Neutrophil (primary cell): ENCODE results near the gene TUSC7.

Experiments
- H3K27ac ChIP-seq: fragments of 200-600 bp; sonication (generic); 2 replicates; pipeline ENCODE4 v1.5.1; 2016; ENCODE audit warnings: mild to moderate bottlenecking, moderate library complexity
- H3K27me3 ChIP-seq: fragments of 200-600 bp; sonication (generic); 2 replicates; pipeline ENCODE4 v1.6.0; 2016; ENCODE audit warnings: mild to moderate bottlenecking
- H3K36me3 ChIP-seq: fragments of 200-600 bp; sonication (generic); 2 replicates; pipeline ENCODE4 v1.5.1; 2017
- H3K4me1 ChIP-seq, 2 experiments: fragments of 200-600 bp in 1 of 2; sonication (generic) in 1 of 2; 1 replicate in 1 of 2; 2 replicates in 1 of 2; pipeline versions ENCODE4 v1.5.1 to v1.6.1; 2013 to 2016; ENCODE audit warnings: low read depth in 1 of 2, low read length in 1 of 2, mild to moderate bottlenecking in 1 of 2, moderate library complexity in 1 of 2; ENCODE audit not compliant: control insufficient read depth in 1 of 2, insufficient read depth in 1 of 2
- H3K4me3 ChIP-seq, 2 experiments: fragments of 200-600 bp in 1 of 2; sonication (generic) in 1 of 2; 1 replicate in 1 of 2; 2 replicates in 1 of 2; pipeline ENCODE4 v1.5.1; 2013 to 2016; ENCODE audit warnings: low read depth in 1 of 2, low read length in 1 of 2, mild to moderate bottlenecking in 1 of 2, moderate library complexity in 1 of 2
- H3K9me3 ChIP-seq: fragments of 200-600 bp; sonication (generic); 2 replicates; pipeline ENCODE4 v1.5.1; 2016
- CTCF ChIP-seq: fragments of 200-600 bp; sonication (generic); IDR thresholded peaks from 2 replicates; pipeline ENCODE4 v1.5.1; 2016; ENCODE audit warnings: antibody characterized with exemption

TUSC7 gene

GRCh38 chr3:116709479-116709878, at the start of gene TUSC7:
Gene TUSC7, plus strand, starts transcription at chr3:116709779.
- Histone ChIP-seq H3K27me3 (no peaks in the 10 kb centered on the region), H3K27ac (no peak within 1 kb of the TSS), H3K4me1 (no peaks in the 10 kb centered on the region), H3K9me3 (no peaks in the 10 kb centered on the region), H3K36me3 (no peaks in the 10 kb centered on the region), H3K4me3 (no peak within 1 kb of the TSS)
- no peak for TF ChIP-seq CTCF

GRCh38 chr3:116661196-116661595, 48.4 kb upstream of the TUSC7 start:
- Histone ChIP-seq H3K27ac (no peak overlapping the region), H3K27me3 (no peaks in the 10 kb centered on the region), H3K4me1 (no peaks in the 10 kb centered on the region), H3K9me3 (no peaks in the 10 kb centered on the region), H3K36me3 (no peaks in the 10 kb centered on the region), H3K4me3 (no peak overlapping the region)
- TF ChIP-seq CTCF: no peak

- TF ChIP-seq CTCF: no peak
- no peaks in the 10 kb centered on the region for H3K36me3 ChIP-seq
- no peaks in the 10 kb centered on the region for H3K9me3 ChIP-seq
- no peak overlapping the region for H3K4me3 ChIP-seq
- H3K27me3 ChIP-seq: no peaks in the 10 kb centered on the region
- no peaks in the 10 kb centered on the region for H3K4me1 ChIP-seq
- no peak overlapping the region for H3K27ac ChIP-seq
Observed at GRCh38 chr3:116663161-116664110, 46.1 kb upstream of the TUSC7 start.

- H3K27ac ChIP-seq: no peak overlapping the region
- H3K27me3 ChIP-seq: no peaks in the 10 kb centered on the region
- no peaks in the 10 kb centered on the region for H3K36me3 ChIP-seq
- H3K9me3 ChIP-seq: no peaks in the 10 kb centered on the region
- no peak for TF ChIP-seq CTCF
- H3K4me1 ChIP-seq: no peaks in the 10 kb centered on the region
- no peak overlapping the region for H3K4me3 ChIP-seq
Observed at GRCh38 chr3:116667324-116667723, 42.3 kb upstream of the TUSC7 start.

- Histone ChIP-seq H3K4me3 (no peak overlapping the region), H3K4me1 (no peaks in the 10 kb centered on the region), H3K36me3 (no peaks in the 10 kb centered on the region), H3K27me3 (no peaks in the 10 kb centered on the region), H3K9me3 (no peaks in the 10 kb centered on the region), H3K27ac (no peak overlapping the region)
- no peak for TF ChIP-seq CTCF
Observed at GRCh38 chr3:116667791-116668190, 41.8 kb upstream of the TUSC7 start.
